HEK293 (cell line): ENCODE data around the gene ADAMTS4.

Experiments used
- BCL6B ChIP-seq: fragments of 450-650 bp; formaldehyde crosslinking; IDR thresholded peaks from 2 replicates; pipeline ENCODE4 v1.5.1; 2017; ENCODE audit warnings: missing biosample characterization, missing genetic modification characterization
- ELK4 ChIP-seq: IDR thresholded peaks from 2 replicates; pipeline ENCODE4 v1.6.1; 2011; ENCODE audit warnings: mild to moderate bottlenecking, low read depth, low read length, borderline replicate concordance
- KLF7 ChIP-seq: fragments of 450-650 bp; formaldehyde crosslinking; IDR thresholded peaks from 2 replicates; pipeline ENCODE4 v1.5.1; 2016; ENCODE audit warnings: missing biosample characterization, missing genetic modification characterization, borderline replicate concordance
- MEIS1 ChIP-seq: sonication (generic); formaldehyde crosslinking; IDR thresholded peaks from 2 replicates; pipeline ENCODE4 v1.8.1; 2022; ENCODE audit warnings: missing genetic modification reagents, mild to moderate bottlenecking, borderline replicate concordance
- PRDM10 ChIP-seq: fragments of 450-650 bp; formaldehyde crosslinking; IDR thresholded peaks from 2 replicates; pipeline ENCODE4 v1.5.1; 2016; ENCODE audit warnings: missing biosample characterization, missing genetic modification characterization
- REPIN1 ChIP-seq: fragments of 450-650 bp; formaldehyde crosslinking; IDR thresholded peaks from 2 replicates; pipeline ENCODE4 v1.5.1; 2017; ENCODE audit warnings: missing biosample characterization, missing genetic modification characterization, low read depth
- SP7 ChIP-seq: fragments of 450-650 bp; formaldehyde crosslinking; IDR thresholded peaks from 2 replicates; pipeline ENCODE4 v1.5.1; 2016; ENCODE audit warnings: missing biosample characterization, missing genetic modification characterization
- ZFP69B ChIP-seq: fragments of 450-650 bp; formaldehyde crosslinking; IDR thresholded peaks from 2 replicates; pipeline ENCODE4 v1.5.1; 2016; ENCODE audit warnings: missing biosample characterization, missing genetic modification characterization
- ZNF114 ChIP-seq: fragments of 450-650 bp; formaldehyde crosslinking; IDR thresholded peaks from 2 replicates; pipeline ENCODE4 v1.5.0; 2017; ENCODE audit warnings: missing biosample characterization, missing genetic modification characterization
- ZNF140 ChIP-seq: fragments of 450-650 bp; formaldehyde crosslinking; IDR thresholded peaks from 2 replicates; pipeline ENCODE4 v1.5.1; 2016; ENCODE audit warnings: missing biosample characterization, missing genetic modification characterization
- ZNF174 ChIP-seq: fragments of 450-650 bp; formaldehyde crosslinking; IDR thresholded peaks from 2 replicates; pipeline ENCODE4 v1.5.0; 2017; ENCODE audit warnings: missing biosample characterization, mild to moderate bottlenecking, missing genetic modification characterization
- ZNF24 ChIP-seq: fragments of 450-650 bp; formaldehyde crosslinking; IDR thresholded peaks from 2 replicates; pipeline ENCODE4 v1.5.1; 2016; ENCODE audit warnings: missing biosample characterization, missing genetic modification characterization
- ZNF26 ChIP-seq: fragments of 450-650 bp; formaldehyde crosslinking; IDR thresholded peaks from 2 replicates; pipeline ENCODE4 v1.5.1; 2016; ENCODE audit warnings: missing biosample characterization, missing genetic modification characterization
- ZNF350 ChIP-seq: fragments of 450-650 bp; formaldehyde crosslinking; IDR thresholded peaks from 2 replicates; pipeline ENCODE4 v1.5.0; 2017; ENCODE audit warnings: missing biosample characterization, mild to moderate bottlenecking, missing genetic modification characterization
- ZNF37A ChIP-seq: fragments of 450-650 bp; IDR thresholded peaks from 2 replicates; pipeline ENCODE4 v1.5.1; 2018; ENCODE audit warnings: missing biosample characterization, missing genetic modification characterization
- ZNF391 ChIP-seq: fragments of 450-650 bp; formaldehyde crosslinking; IDR thresholded peaks from 2 replicates; pipeline ENCODE4 v1.5.1; 2016; ENCODE audit warnings: low read depth, missing biosample characterization, missing genetic modification characterization, borderline replicate concordance
- ZNF394 ChIP-seq: fragments of 450-650 bp; formaldehyde crosslinking; IDR thresholded peaks from 2 replicates; pipeline ENCODE4 v1.5.1; 2016; ENCODE audit warnings: missing biosample characterization, missing genetic modification characterization, mild to moderate bottlenecking, moderate library complexity, borderline replicate concordance
- ZNF416 ChIP-seq: fragments of 450-650 bp; formaldehyde crosslinking; IDR thresholded peaks from 2 replicates; pipeline ENCODE4 v1.5.1; 2016; ENCODE audit warnings: missing biosample characterization, missing genetic modification characterization
- ZNF549 ChIP-seq: fragments of 450-650 bp; IDR thresholded peaks from 2 replicates; pipeline ENCODE4 v1.5.1; 2018; ENCODE audit warnings: missing biosample characterization, missing genetic modification characterization, mild to moderate bottlenecking, inconsistent platforms, moderate library complexity
- ZNF571 ChIP-seq: fragments of 450-650 bp; formaldehyde crosslinking; IDR thresholded peaks from 2 replicates; pipeline ENCODE4 v1.5.0; 2017; ENCODE audit warnings: missing biosample characterization, missing genetic modification characterization
- ZNF580 ChIP-seq: fragments of 450-650 bp; formaldehyde crosslinking; IDR thresholded peaks from 2 replicates; pipeline ENCODE4 v1.5.1; 2016; ENCODE audit warnings: missing biosample characterization, missing genetic modification characterization
- ZNF610 ChIP-seq: fragments of 450-650 bp; formaldehyde crosslinking; IDR thresholded peaks from 2 replicates; pipeline ENCODE4 v1.5.1; 2016; ENCODE audit warnings: missing biosample characterization, missing genetic modification characterization, borderline replicate concordance
- ZNF639 ChIP-seq: fragments of 450-650 bp; formaldehyde crosslinking; IDR thresholded peaks from 2 replicates; pipeline ENCODE4 v1.5.1; 2016; ENCODE audit warnings: missing biosample characterization, missing genetic modification characterization
- ZNF677 ChIP-seq: fragments of 450-650 bp; IDR thresholded peaks from 2 replicates; pipeline ENCODE4 v1.5.0; 2018; ENCODE audit warnings: missing biosample characterization, mild to moderate bottlenecking, missing genetic modification characterization, moderate library complexity
- ZNF704 ChIP-seq: fragments of 450-650 bp; formaldehyde crosslinking; IDR thresholded peaks from 2 replicates; pipeline ENCODE4 v1.5.1; 2016; ENCODE audit warnings: missing biosample characterization, missing genetic modification characterization
- ZNF777 ChIP-seq: fragments of 450-650 bp; formaldehyde crosslinking; IDR thresholded peaks from 2 replicates; pipeline ENCODE4 v1.5.1; 2017; ENCODE audit warnings: missing biosample characterization, missing genetic modification characterization, borderline replicate concordance

The ADAMTS4 gene

GRCh38 chr1:161165742-161166668, 32.8 kb downstream of the ADAMTS4 start, which contains the start of gene PPOX (continued):
- TF ChIP-seq ZNF639 (peak; percentile 42; the same call in 1 of the 2 replicates), ZNF140 (no peak), ZNF571 (tag by site-specific recombination) (no peak), ZNF24 (tag by site-specific recombination) (no peak), KLF7 (tag by site-specific recombination) (peak; percentile 74; the same call in 1 of the 2 replicates), PRDM10 (tag by site-specific recombination) (peak; percentile 99), ZNF174 (tag by site-specific recombination) (no peak), MEIS1 (CRISPR knock-in tag) (no peak), ZNF777 (tag by site-specific recombination) (no peak), ZNF704 (tag by site-specific recombination) (no peak), ZNF580 (tag by site-specific recombination) (peak; percentile 12; the same call in 1 of the 2 replicates), ZNF610 (tag by site-specific recombination) (peak; percentile 75), ELK4 (no peak), BCL6B (tag by site-specific recombination) (no peak), ZNF416 (tag by site-specific recombination) (no peak), ZNF114 (no peak), ZNF391 (tag by site-specific recombination) (0 out of 2 replicates have a peak, but pooled peaks have one; percentile 44), ZNF549 (tag by site-specific recombination) (no peak), ZNF37A (no peak), ZNF394 (tag by site-specific recombination) (peak; percentile 98), SP7 (tag by site-specific recombination) (peak; percentile 74), ZNF677 (tag by site-specific recombination) (no peak), ZNF26 (no peak), REPIN1 (no peak), ZNF350 (tag by site-specific recombination) (no peak), ZFP69B (tag by site-specific recombination) (peak; percentile 12; the same call in 1 of the 2 replicates)
